Muscle layer of duodenum (tissue), 2 donors: ENCODE measurements around the gene PRR15L.

Source experiments
- H3K27ac ChIP-seq: one replicate; pipeline ENCODE4 v1.7.0; 2013; ENCODE audit warnings: mild to moderate bottlenecking, low read length
- H3K27me3 ChIP-seq: one replicate; pipeline ENCODE4 v1.7.0; 2013; ENCODE audit warnings: low read depth, mild to moderate bottlenecking, control low read depth, low read length
- H3K36me3 ChIP-seq, 2 donors: one replicate each; pipeline ENCODE4 v1.7.0; 2013; ENCODE audit warnings: low read length in 2 of 2, control low read depth in 1 of 2, mild to moderate bottlenecking in 1 of 2; ENCODE audit not compliant: insufficient read depth in 2 of 2, control insufficient read depth in 1 of 2
- H3K4me1 ChIP-seq, 2 donors: one replicate each; pipeline ENCODE4 v1.7.0; 2013; ENCODE audit warnings: low read length in 2 of 2, mild to moderate bottlenecking in 2 of 2, control low read depth in 1 of 2, moderate library complexity in 1 of 2; ENCODE audit not compliant: insufficient read depth in 2 of 2, control insufficient read depth in 1 of 2
- H3K4me3 ChIP-seq, 2 donors: one replicate each; pipeline ENCODE4 v1.7.0; 2013; ENCODE audit warnings: low read length in 2 of 2, low read depth in 1 of 2, mild to moderate bottlenecking in 1 of 2
- H3K9me3 ChIP-seq, 2 donors: one replicate each; pipeline ENCODE4 v1.7.0; 2013; ENCODE audit warnings: low read length in 2 of 2, control low read depth in 1 of 2, mild to moderate bottlenecking in 1 of 2; ENCODE audit not compliant: control insufficient read depth in 1 of 2
- donor health status: healthy.

The PRR15L gene

DNA sequence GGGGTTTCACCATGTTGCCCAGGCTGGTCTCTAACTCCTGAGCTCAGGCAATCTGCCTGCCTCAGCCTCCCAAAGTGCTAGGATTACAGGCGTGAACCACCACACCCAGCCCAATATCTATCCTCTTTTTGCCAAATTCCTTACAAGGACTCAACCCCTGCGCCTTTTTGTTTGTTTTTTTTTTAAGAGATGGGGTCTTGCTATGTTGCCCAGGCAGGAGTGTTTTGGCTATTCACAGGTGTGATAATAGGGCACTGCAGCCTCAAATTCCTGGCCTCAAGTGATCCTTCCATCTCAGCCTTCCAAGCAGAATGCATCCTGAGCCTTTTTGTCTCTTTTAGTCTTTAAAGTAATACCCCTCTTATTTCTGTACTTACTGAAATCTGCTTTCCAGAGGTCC is 44.6 kb downstream of the PRR15L start:
- H3K36me3 ChIP-seq = peaks cover 5 to 18% of the 10 kb centered on the region in 2 donors
- H3K4me1 ChIP-seq = peaks cover 0 to 16% of the 10 kb centered on the region in 2 donors
- H3K4me3 ChIP-seq = no peak overlapping the region
- H3K27ac ChIP-seq = no peak overlapping the region
- H3K27me3 ChIP-seq = no peaks in the 10 kb centered on the region
- no peaks in the 10 kb centered on the region for H3K9me3 ChIP-seq

DNA sequence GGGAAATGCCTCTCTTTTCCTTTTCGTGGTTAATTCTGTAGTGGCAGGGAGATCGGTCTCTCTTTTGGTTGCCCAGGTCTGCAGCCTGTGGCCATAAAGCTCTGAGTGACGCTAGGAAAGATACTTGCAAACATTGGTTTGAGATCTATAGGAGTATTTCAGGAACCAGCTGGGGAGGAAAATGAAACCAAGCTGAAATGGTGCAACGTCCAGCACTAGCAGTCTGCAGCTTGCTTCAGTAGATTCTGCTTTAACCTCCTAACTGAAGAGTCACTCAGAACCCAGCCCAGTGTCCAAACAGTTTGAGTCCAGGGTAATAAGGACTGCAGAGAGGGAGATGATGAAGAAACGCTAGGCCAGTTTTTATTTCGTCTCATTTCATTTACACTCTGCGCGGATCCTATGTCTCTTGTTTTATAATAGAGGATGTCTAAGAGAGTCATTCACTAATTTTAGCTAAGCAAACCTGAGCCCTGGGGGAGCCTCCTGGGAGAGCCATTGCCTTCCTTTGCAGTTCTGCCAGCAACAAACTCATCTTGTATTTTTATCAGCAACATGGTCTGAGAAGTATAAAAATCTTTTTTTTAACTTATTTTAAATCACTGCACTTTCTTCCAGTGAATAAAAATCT is 49.6 kb downstream of the PRR15L start:
- Histone ChIP-seq H3K27me3 (no peaks in the 10 kb centered on the region), H3K9me3 (no peaks in the 10 kb centered on the region), H3K27ac (no peak overlapping the region), H3K4me3 (peak overlapping the region in 1 of 2 donors; percentile 26), H3K4me1 (peaks cover 12 to 52% of the 10 kb centered on the region in 2 donors), H3K36me3 (no peaks in the 10 kb centered on the region)

DNA sequence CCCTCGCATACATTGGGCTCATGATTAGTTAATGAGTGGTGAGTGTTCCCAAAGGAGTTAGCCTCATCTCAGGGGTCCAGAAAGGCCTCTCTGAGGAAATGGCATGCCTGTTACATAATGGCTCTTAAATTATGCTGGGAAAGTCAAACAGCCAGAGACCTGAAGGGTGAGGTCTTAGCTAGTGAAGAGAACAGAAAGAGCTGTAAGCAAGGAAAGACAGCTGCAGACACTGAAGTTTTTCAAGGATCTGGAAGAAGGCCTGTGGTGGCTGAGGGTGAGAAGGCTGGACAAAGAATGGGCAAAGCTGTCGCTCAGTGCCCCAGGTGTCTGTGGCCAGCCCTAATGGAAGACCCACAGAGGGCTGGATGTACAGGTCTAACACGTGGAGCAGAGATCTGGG is 51.2 kb downstream of the PRR15L start:
- H3K27ac ChIP-seq = no peak overlapping the region
- no peaks in the 10 kb centered on the region for H3K36me3 ChIP-seq
- peaks cover 12 to 52% of the 10 kb centered on the region in 2 donors for H3K4me1 ChIP-seq
- H3K9me3 ChIP-seq = no peaks in the 10 kb centered on the region
- H3K27me3 ChIP-seq = no peaks in the 10 kb centered on the region
- no peak overlapping the region for H3K4me3 ChIP-seq

DNA sequence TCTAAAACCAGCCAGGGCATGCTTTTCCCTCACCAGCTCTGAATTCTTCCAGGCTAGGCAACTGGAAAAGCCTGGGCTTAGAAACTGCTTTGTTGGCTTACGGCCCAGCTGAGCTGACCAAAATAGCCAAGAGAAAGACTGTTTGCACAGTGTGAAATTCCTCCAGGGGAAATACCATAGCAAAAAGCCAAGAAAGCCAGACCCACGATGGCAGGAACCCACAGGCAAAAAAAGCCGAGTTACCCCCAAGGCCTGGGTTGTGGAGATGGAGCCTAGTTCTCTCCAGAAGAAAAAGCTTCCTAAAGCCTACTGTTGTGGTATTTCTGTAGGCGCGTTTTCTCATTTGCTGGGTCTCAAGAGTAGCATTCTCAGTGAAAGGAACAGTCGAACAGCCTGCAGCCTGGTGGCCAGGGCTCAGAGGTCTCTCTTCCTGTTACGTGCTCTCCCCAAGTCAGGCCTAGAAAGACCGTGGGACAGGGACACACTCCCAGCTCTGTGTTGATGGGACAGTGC is 52.4 kb downstream of the PRR15L start:
- no peaks in the 10 kb centered on the region for H3K9me3 ChIP-seq
- H3K4me1 ChIP-seq = peaks cover 12 to 48% of the 10 kb centered on the region in 2 donors
- no peaks in the 10 kb centered on the region for H3K36me3 ChIP-seq
- peak overlapping the region in 1 of 2 donors; percentile 37 for H3K4me3 ChIP-seq
- peak overlapping the region; percentile 65 for H3K27ac ChIP-seq
- H3K27me3 ChIP-seq = no peaks in the 10 kb centered on the region

DNA sequence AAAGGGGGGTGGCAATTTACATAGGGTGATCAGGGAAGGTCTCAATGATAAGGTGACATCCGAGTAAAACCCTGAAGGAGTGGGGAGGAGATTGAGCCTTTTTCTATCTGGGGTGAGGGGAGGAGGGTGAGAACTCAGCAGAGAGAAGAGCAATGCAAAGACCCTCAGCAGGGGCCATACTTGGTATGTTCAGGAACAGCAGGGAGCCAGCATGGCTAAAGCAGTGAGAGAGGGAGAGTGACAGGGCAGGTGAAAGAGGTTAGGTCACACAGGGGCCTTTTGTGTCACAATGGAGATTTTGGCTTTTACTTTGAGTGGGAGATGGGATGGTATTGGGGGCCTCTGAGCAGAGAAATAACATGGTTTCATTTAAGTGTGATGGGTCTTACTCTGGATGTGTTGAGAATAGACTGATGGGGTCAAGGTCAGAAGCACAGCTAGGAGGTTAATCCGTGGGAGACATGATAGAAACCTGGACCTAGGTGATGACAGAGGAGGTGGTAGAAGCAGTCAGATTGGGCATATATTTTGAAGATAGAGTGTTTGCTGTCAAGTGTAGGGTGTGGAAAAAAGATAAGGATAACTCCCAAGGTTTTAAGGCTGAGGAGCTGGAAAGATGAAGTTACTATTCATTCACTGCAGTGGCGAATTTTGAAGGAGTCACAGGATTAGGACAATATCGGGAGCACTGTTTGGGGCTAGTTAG is 55.5 kb downstream of the PRR15L start:
- no peaks in the 10 kb centered on the region for H3K27me3 ChIP-seq

More for the DNA sequence above, 55.5 kb downstream of the PRR15L start:
- Histone ChIP-seq H3K4me3 (no peak overlapping the region), H3K9me3 (no peaks in the 10 kb centered on the region), H3K4me1 (peaks cover 21 to 58% of the 10 kb centered on the region in 2 donors), H3K27ac (no peak overlapping the region), H3K36me3 (peaks cover 0 to 8% of the 10 kb centered on the region in 2 donors)
